GM12875 (cell line): Measurements from ENCODE around the gene MROH2B.

Source experiments
- H3K4me3 ChIP-seq: one replicate; pipeline ENCODE4 v1.5.1; 2011; ENCODE audit warnings: low read depth, low read length, control low read depth
- CTCF ChIP-seq: IDR thresholded peaks from 2 replicates; pipeline ENCODE4 v1.5.1; 2011; ENCODE audit warnings: low read depth, mild to moderate bottlenecking, control low read depth, inconsistent platforms, low read length, moderate library complexity, borderline replicate concordance; ENCODE audit not compliant: insufficient read depth

The MROH2B gene

GRCh38 chr5:40973364-40974004 is 97.7 kb downstream of the MROH2B start:
- no peak for TF ChIP-seq CTCF
- no peak overlapping the region for H3K4me3 ChIP-seq

GRCh38 chr5:40972434-40972833 is 98.7 kb downstream of the MROH2B start:
- no peak for TF ChIP-seq CTCF
- H3K4me3 ChIP-seq, result no peak overlapping the region

- H3K4me3 ChIP-seq, result no peak overlapping the region
- TF ChIP-seq CTCF, result no peak
Observed at GRCh38 chr5:40962207-40962955, 108.8 kb downstream of the MROH2B start.

- no peak for TF ChIP-seq CTCF
- no peak overlapping the region for H3K4me3 ChIP-seq
Observed at GRCh38 chr5:40960037-40960436, 111.1 kb downstream of the MROH2B start.

GRCh38 chr5:40958811-40959210 is 112.3 kb downstream of the MROH2B start:
- no peak overlapping the region for H3K4me3 ChIP-seq
- TF ChIP-seq CTCF, result no peak

GRCh38 chr5:40957048-40957447 is 114.1 kb downstream of the MROH2B start:
- no peak overlapping the region for H3K4me3 ChIP-seq
- TF ChIP-seq CTCF, result no peak

DNA sequence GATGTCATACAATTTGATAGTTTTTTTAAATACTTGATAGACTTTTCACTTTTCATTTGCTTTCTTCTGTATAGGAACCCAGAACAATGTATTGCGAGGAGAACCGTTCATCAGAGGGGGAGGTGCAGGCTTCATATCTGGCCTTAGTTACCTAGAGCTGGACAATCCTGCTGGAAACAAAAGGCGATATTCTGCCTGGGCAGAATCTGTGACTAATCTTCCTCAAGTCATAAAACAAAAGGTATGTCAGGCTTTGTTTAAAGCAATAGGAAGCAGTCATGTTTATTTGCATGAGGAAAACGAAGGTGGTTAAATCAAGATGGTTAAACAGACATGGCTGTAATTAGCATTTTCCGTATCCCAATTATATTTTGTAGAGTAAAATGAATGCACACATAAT is 115.8 kb downstream of the MROH2B start:
- no peak for TF ChIP-seq CTCF
- H3K4me3 ChIP-seq, result no peak overlapping the region
